Dermis microvascular lymphatic vessel endothelial cell (primary cell): Measurements from ENCODE around the gene TMED8. TPM values are rescaled to one million over a fixed set of nuclear protein-coding genes. Genes with fewer than 3 reads are reported as not detected.
"Not testable (repeated sequence)": the region's sequence is repeated elsewhere in the genome, so short reads cannot be mapped to it uniquely, and the experiment has no call there.

Experiments
- DNase-seq, 2 donors: peaks; one replicate each; pipeline versions ENCODE4 v3.0.0 to v3.0.0-alpha.2; 2010; ENCODE audit warnings: low read depth in 2 of 2
- total RNA-seq: library from RNA; depleted of rRNA; stranded (reverse); fragments of >200 nt; gene quantifications from 2 replicates; pipeline ENCODE4 v1.2.1, GENCODE V29; 2014

Gene TMED8
- total RNA-seq, 1 donor from 2014 or later: 8.7 TPM

DNA sequence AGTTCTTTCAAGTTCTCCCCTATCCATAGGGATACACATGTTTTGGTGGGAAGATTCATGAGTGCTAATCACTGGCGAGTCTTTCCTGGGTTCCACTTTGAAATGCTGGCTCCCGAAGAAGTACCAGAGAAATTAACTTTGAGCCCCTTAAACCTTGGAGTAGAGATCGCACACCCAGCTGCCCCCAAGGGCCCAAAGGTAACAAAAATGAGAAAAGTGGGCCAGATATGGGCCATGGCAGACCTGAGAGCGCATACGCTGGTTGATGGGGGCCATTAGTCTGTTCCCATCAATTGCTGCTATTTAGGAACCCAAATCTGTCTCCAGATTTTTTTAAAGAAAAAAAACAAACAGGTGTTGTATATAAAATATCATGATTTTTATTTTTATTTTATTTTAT, 53.9 kb downstream of the TMED8 start:
- no peak for DNase-seq

DNA sequence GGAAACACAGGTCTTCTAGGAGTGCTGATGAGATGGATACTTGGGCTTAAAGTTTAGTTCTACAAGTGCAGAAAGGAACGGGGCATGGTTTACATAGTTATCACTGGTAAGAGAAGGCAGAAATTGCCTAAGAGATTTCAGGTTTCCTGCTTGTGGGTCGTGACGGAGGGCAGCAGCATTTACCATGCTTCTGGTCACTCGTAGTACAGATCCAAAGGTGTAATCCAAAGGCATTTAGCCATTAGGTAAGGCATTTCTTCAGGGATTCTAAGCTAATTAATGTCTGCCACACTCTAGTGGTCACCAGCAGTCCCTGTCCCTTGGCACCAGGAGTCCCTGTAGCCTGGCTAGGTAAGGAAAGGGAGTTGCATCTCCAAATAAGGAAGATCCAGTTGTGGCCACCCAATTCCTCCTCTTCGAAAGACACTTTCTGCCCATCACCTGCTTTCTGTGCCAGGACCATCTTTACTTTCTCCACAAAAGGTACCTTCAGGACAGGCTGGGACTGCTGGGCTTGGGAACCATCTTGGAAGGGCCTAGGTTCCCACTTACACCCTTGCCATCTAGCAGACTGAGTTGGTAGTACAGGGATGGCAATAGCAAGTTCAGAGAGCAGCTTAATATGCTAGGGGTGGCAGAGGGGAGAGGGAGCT, 54.5 kb downstream of the TMED8 start:
- no peak for DNase-seq

DNA sequence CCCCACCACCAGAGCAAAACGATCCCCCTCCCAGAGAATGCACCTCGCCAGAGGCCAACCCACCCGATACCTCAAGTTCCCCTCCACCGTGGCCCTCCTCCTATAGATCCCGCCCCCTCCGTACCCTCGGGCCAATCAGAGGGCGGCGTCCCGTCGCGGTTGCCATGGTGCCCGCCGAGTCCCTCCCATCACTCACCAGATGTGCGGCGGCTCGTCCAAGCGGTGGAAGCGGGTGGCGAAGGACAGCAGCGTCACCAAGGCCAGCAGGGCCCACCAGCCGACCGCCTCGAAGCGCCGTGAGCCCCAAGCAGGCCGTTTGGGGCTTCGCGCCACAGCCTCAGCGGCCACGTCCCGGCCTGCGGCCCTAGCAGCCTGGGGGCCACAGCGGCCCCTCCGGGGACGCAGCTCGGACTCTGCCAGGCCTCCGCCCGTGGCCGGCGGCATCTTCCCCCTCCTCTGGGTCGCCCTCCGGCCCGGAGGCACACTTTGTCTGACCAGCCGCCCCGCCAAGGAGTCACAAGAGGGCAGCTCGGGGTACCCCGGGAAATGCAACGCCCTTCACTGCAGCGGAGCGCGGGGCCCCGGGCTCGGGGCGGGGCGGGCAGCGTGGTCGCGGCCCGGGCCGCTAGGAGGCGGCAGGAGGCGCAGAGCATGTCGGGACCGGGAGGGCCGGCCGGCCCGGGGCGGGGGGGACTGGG, 56.5 kb downstream of the TMED8 start, which contains the start of gene POMT2:
Gene POMT2, minus strand, starts transcription at position 646 of the 698 bp plus-strand sequence. Its CDS starts 202 bp downstream, at position 444.
- peak; percentile 68 to 93 for DNase-seq

DNA sequence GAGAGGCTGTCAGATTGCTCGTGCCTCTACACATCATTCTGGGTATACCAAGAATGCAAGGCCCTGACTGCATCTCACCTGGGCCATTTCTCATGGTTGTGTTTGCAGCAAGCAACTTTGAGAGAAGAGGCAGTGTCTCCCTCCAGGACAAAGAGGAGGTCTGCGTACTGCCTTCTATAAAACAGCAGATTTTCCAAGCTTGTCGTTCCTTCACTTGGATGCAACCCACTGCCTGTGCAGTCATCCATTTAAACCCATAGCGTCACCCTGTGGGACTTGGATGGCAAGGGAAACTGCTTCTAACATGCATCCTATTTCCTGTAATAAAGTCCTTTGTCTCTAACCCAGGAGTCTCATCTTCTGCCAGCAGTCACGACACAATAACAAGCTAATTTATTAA, 57.5 kb downstream of the TMED8 start:
- peak in 1 of 2 donors; percentile 28 for DNase-seq

DNA sequence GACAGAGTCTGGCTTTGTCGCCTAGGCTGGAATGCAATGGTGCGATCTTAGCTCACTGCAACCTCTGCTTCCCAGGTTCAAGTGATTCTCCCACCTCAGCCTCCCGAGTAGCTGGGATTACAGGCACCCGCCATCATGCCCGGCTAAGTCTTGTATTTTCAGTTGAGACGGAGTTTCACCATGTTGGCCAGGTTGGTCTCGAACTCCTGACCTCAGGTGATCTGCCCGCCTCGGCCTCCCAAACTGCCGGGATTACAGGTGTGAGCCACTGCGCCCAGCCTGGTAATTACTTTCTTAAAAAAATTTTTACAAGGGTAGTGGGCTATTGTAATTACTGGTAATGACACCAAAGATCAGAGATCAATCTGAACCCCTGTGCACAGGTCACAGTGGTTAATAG, 58.1 kb downstream of the TMED8 start:
- not testable (repeated sequence) for DNase-seq

DNA sequence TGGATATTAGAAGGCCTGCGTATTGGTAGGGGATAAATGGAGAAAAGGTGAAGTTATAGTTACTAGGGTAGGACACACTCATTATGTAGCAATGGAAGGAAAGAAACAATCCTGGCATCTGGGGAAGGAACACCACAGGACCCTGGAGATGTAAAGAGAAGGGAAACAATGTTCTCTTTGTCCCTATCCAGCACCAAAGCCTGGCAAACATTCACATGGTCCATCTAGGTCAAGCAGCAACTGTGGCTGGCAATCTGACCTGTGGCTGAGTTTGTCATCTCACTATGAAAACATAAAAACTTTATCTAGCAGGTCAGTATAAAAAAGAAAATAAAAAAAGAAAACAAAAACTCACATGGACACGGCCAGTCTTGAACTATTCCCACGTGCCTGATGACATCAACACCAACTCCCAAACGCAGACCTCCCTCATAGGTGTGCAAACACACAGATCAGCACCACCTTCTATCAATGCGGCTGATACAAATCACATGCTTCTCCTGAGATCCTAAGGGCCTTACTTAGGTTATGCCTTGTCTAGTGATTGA, 58.8 kb downstream of the TMED8 start:
- DNase-seq: no peak

DNA sequence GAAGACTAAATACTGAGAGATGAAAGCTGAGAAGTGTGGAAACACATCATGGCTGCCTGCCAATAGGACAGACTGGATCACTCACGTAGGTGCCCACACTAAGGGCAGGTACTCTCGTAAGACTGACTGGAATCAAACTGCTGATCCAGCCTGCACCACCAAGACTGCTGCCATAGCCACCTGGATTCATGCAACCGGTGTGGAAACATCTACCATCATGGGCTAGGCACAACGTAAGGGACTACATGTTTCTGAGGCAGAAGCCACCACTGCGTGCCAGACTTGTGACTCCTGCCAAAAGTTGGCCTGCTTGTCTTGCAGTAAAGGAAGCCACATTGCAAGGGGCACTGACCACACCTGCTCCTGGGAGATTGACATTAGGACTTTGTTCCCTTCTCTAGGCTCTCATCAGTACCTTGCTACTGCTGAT, 60.0 kb downstream of the TMED8 start:
- no peak for DNase-seq

DNA sequence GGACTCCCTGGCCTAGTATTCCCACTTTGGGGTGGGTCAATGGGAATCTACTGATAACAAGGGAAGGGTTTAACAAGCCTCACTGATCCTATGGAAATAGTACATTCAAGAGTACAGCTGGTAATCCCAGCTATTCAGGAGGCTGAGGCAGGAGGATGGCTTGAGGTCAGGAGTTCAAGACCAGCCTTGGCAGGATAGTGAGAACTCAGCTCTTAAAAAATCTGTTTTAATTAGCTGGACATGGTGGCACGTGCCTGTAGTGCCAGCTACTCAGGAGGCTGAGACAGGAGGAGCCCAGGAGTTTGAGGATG, 60.7 kb downstream of the TMED8 start:
- DNase-seq: no peak

DNA sequence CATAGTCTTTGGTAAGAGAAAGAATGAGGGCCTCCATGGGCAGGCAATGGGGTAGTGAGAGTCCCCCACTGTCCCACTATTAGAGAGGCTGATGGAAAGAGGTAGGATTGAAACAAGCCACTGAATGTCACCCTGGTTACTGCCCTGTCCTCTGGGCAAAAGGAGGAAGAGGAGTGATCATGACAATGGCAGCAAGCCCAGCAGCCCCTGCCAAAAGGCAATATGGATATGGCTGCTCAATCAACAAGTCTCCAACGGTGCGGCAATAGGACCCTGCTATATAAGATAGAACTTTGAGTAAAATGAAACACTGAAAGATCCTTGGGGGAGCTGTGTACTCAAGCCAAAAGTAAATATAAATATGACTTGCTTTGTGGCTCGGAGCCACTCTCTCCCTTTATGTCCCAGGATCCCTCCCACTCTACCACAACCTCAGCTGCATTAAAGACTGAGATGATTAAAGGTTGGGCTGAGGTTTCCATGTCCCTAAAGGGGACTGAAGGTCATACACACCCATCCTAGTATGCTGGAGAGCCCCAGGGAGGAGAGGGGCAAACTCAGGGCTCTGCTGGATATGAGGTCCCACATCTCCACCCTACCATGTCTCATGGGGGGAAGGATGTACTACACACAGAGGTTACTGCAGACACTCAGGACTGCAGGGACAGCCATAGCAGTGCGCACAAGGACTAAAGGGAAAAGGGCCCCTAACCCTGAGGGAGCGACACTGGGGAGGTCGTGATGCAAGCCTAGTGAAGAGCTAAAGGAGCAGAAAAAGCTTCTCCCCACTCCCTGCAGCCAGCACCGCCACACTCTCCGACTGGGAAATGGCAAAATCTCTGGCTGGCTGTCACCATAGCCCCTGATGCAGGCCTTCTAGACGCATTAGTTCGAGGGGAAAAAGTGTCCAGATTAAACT, 62.1 kb downstream of the TMED8 start:
- DNase-seq: no peak

DNA sequence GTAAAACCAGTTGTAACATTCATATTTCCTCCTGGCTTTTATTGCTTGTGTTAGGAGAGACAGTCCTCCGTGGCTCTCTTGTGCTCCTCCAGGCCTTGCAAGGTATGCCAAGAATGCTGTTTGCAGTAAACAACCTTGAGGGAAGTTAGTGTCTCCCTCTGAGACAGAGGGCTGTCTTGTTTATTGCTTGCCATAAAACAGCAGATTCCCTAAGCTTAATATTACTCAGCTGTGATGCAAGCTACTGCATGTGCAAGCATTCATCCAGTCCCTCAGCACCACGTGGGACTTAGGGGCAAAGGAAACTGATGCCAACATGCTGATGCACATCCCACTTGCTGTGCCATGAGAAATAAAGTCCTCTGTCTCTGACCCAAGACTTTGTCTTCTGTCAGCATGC, 62.9 kb downstream of the TMED8 start:
- DNase-seq: peak in 1 of 2 donors; percentile 51

DNA sequence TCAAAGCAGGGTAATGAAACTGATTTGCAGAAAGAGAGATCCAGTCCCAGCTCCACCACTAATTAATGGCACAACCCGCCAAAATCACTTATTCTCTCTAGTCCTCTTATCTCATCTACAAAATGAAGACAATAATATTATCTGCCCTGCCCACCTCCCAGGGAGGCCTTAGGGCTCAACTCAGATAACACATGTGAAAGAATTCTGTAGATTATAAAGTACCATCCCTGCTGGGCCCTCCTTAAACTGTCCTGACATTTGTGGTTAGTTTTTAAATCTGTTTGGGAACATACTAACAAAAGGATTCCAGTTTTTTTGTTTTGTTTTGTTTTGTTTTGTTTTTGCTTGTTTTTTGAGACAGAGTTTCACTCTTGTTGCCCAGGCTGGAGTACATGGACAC, 63.5 kb downstream of the TMED8 start:
- no peak for DNase-seq

DNA sequence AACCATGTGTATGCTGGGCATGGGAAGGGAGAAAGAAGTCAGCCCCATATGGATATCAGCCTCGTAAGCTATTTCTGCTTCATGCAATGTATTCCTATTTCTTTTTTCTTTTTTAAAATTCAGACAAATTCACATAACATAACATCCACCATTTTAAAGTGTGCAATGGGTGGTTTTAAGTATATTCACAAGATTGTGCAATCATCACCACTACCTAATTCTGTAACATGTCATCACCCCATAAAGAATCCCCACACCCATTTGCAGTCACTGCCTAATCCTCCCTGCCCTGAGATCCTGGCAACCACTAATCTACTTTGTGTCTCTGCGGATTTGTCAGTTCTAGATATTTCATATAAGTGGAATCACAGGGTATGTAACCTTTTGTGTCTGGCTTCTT, 65.7 kb downstream of the TMED8 start:
- DNase-seq: no peak

DNA sequence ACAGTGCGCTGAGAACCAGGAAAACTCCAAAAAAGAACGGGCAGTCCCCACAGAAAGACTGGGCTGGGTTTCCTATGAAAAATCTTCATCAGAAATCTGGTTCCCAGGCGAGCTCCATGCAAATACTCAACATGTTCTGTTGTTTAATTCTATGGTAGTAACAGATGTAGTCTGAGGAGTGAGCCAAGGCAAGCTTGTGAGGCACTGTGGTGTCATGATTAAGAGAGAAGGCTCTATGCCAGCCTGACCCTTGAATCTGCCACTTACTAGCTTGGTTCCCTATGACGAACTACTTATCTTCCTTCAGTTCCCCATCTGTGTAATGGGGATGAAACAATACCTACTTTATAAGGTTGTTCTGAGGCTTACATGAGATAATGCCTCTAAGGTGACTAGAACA, 66.9 kb downstream of the TMED8 start:
- no peak for DNase-seq

DNA sequence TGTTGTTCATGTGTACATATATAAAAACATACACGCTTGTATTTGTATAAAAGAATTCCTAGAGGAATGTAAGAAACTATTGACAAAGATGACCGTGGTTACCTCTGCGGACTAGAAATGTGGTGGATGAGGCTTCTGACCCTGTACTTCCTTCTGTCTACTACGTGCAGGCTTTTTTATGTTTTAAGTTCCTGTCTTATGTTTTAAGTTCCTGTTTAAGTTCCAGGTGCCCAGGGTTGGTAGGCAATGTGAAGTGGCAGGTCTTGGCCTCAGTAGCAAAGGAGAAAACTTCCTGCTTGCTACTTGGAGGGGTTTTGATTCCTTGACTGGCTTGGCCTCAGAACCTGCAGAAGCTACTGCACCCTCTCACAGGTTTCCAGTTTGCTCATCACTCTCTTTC, 67.8 kb downstream of the TMED8 start:
- DNase-seq: peak in 1 of 2 donors; percentile 57

DNA sequence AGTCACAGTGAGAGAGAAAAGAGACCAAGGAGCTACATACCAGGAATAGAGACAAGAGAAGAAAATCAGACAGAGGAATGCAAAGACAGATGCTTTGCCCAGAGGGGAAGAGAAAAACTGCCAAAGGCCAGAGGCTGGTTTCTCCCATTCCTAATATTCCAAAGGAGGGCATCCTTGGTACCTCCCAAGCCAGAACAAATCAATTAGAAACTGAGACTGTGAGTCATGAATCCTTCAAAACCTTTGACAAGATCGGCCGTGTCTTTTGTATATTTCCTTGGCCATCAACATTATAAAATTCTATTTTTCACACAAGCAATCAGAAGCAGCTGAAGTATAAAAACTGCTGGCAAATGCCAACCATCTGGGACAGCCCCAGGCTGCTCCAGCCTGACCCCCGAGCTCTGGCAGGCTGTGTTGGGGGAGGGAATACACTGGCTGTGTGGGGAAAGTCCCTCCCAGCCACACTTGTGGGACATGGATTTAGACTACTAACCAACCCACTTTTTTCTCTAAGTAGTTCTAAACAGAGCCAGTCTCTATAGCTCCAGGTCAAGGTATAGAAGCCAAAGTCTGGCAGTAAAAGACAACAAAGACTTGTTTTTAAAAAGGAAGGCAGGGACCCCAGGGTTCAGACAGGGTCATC, 69.9 kb downstream of the TMED8 start:
- DNase-seq: peak in 1 of 2 donors; percentile 66

DNA sequence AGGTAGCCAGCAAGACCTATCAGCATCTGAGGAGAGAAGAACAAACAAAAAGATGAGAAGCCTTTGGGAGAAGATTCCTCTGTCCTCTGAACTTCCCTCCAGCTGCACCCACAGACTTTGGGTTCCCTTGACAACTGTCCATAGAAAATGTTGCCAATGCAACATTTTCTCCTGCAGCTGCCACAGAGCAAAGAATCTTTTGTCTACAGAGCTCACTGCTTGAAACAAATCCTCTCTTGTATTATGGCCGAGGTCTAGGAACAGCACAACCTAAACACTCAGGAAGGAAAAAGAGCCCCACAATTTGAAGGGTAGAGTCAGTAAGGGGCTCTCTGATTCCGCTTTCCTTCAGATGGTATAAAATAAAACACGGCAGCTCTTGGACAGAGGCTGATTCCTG, 70.5 kb downstream of the TMED8 start:
- DNase-seq: no peak

DNA sequence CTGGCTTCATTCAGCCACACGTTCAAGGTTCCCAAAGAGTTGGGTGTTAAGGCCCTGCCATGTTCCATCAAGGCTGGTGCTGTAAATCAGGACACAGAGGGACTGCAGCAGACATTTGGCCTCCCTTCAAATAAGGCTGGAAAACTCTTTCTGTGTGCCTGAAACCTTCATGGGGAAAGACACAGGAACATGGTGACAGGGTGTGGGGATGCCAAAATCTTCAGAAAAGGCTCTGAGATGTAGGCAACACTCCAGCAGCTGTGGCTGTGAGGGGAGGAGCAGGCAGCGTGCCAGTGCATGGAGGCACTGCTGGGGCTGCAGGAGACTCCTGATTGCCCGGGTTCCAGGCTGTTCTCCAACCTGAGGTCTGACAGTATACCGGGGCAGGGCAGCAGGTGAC, 71.2 kb downstream of the TMED8 start:
- no peak for DNase-seq

DNA sequence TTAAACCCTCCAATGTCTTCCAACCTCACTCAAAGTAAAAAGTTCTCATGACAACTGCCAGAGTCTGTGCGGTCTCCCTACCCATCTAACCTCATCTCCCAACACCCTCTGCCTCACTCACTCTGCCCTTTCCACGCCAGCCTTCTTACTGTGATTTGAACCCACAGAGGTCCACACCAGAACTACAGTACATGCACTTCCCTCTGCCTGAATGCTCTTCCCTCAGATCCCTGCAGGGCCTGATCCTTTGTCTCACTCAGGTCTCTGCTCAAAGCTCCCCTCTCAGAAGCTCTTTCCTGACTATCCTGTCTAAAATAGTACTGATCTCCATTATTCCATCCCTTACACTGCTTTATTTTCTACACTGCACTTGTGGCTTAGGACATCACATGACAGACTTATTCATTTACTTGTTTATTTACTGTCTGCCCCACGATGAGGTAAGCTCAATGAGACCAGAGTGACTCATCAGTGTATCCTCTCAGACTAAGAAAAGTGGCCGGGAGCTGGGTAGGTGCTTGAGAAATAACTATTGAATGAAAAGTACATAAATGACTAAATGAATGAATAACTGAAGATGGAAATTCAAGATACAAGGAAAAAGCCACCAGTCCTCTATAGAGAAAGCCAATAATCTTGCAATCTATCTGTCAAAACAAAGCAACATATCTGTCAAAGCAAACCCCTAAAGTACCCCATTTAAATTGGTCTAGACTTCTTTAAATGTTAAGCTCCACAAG, 73.3 kb downstream of the TMED8 start:
- peak; percentile 40 to 97 for DNase-seq

DNA sequence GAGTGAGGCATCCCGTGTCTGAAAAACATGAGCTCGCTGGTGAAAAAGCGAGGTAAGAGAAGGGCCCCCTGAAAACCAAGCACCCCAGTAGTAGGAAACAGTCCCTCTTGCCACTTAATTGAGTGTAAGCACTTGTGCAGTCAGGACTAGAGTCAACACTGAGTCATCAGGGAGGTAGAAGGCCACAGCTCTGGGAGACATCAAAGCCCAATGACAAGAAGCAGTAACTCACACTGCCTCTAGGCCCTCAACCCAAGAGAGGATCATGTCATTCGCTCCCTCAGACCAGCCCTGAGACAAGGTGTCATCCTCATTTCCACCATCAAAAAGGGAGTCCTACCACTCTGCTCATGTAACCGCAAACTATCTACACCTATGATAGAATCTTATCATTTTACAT, 74.0 kb downstream of the TMED8 start:
- peak in 1 of 2 donors; percentile 82 for DNase-seq

DNA sequence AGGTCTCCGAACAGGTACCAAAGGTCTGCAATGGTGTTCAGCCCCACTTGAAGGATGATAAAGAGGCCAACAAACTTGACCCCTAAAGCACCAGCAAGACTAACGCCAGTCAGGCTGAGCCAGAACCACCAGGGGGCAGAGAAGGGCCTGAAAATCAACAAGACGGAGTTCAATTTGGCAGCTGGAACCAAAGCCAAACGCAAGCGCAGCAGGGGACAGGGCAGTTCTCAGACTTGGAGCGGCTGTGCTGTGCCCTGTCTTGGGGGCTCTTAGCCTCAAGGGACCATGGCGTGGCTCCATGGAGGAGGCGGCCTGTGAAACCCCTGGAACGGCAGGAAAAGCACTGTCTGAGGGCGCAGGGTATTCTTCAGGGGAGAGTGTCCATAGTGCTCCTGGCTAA, 75.8 kb downstream of the TMED8 start:
- DNase-seq: peak; percentile 67 to 90

DNA sequence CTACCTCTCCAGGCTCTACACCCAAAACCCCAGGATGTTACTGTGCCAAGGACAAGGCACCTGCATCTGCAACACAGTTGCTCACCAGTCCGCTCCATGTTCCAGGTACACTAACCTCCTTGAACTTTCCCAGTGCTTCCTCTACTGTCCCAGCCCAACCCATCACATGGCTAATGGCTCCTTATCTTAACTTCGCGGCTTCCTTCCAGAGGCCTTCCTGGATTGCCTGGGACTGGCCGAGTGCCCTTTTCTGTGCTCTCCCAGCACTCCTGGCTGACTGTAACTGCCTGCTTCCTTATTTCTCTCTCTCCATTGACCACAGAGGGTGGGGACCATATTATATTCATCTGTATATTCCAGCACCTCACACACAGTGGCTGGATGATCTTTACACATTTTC, 77.1 kb downstream of the TMED8 start:
- DNase-seq: peak in 1 of 2 donors; percentile 27
